ENCODE measurements around the gene DEDD.
"Not testable (repeated sequence)": the region's sequence is repeated elsewhere in the genome, so short reads cannot be mapped to it uniquely, and the experiment has no call there.

DEDD gene

GRCh38 chr1:161121834-161122233 lies 10.6 kb downstream of the DEDD start:
- no peak overlapping the region for H3K27ac Mint-ChIP-seq
- H3K36me3 Mint-ChIP-seq (ENCODE audit: low read depth): peaks cover 61% of the 10 kb centered on the region
- peaks cover 38% of the 10 kb centered on the region for H3K4me1 Mint-ChIP-seq
- H3K9me3 Mint-ChIP-seq: no peaks in the 10 kb centered on the region
- no peak overlapping the region for H3K4me3 Mint-ChIP-seq
- TF ChIP-seq, protein P1, sequence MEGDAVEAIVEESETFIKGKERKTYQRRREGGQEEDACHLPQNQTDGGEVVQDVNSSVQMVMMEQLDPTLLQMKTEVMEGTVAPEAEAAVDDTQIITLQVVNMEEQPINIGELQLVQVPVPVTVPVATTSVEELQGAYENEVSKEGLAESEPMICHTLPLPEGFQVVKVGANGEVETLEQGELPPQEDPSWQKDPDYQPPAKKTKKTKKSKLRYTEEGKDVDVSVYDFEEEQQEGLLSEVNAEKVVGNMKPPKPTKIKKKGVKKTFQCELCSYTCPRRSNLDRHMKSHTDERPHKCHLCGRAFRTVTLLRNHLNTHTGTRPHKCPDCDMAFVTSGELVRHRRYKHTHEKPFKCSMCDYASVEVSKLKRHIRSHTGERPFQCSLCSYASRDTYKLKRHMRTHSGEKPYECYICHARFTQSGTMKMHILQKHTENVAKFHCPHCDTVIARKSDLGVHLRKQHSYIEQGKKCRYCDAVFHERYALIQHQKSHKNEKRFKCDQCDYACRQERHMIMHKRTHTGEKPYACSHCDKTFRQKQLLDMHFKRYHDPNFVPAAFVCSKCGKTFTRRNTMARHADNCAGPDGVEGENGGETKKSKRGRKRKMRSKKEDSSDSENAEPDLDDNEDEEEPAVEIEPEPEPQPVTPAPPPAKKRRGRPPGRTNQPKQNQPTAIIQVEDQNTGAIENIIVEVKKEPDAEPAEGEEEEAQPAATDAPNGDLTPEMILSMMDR (IDR thresholded peaks at IDR 0.05; ENCODE audit: unreplicated experiment in 3 of 3): no peak
- H3K27me3 Mint-ChIP-seq (ENCODE audit: low read depth): no peaks in the 10 kb centered on the region

- peaks cover 55% of the 10 kb centered on the region for H3K36me3 Mint-ChIP-seq (ENCODE audit: low read depth)
- peak overlapping the region in 2 of 3 experiments; percentile 24 to 29 for H3K4me3 Mint-ChIP-seq
- no peaks in the 10 kb centered on the region for H3K9me3 Mint-ChIP-seq
- TF ChIP-seq, protein P1 (IDR thresholded peaks at IDR 0.05; ENCODE audit: unreplicated experiment in 3 of 3): no peak
- peaks cover 38% of the 10 kb centered on the region for H3K4me1 Mint-ChIP-seq
- H3K27me3 Mint-ChIP-seq (ENCODE audit: low read depth): no peaks in the 10 kb centered on the region
- peak overlapping the region in 1 of 3 experiments; percentile 76 for H3K27ac Mint-ChIP-seq
Observed at GRCh38 chr1:161121042-161121650, 11.3 kb downstream of the DEDD start.

DNA sequence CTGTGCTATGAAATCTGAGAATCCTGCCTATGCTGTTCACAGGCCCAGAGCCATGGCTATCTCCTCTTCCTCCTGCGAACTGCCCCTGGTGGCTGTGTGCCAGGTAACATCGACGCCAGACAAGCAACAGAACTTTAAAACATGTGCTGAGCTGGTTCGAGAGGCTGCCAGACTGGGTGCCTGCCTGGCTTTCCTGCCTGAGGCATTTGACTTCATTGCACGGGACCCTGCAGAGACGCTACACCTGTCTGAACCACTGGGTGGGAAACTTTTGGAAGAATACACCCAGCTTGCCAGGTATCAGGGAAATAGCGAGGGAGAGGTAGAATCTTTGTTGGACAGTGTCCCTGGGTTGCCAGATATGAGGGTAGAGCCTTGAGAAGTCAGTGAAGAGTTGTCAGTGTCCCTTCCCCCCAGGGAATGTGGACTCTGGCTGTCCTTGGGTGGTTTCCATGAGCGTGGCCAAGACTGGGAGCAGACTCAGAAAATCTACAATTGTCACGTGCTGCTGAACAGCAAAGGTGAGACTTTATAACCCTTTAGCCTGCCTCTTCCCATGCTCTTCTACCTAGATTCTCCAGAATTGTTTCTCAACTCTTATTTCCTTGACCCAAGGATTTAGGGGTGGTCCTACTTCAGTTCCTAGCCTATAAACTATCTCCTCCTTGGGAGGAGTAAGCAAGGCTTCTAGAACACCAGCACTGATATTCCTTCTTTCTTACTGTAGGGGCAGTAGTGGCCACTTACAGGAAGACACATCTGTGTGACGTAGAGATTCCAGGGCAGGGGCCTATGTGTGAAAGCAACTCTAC lies 13.2 kb downstream of the DEDD start:
- Mint-ChIP-seq H3K36me3 (ENCODE audit: low read depth) (peaks cover 45% of the 10 kb centered on the region), H3K4me1 (peaks cover 43% of the 10 kb centered on the region), H3K27me3 (ENCODE audit: low read depth) (no peaks in the 10 kb centered on the region), H3K27ac (peak overlapping the region; percentile 67 to 92 (median 83)), H3K4me3 (peak overlapping the region; percentile 95 to 98 (median 97)), H3K9me3 (no peaks in the 10 kb centered on the region)
- TF ChIP-seq, protein P1 (IDR thresholded peaks at IDR 0.05; ENCODE audit: unreplicated experiment in 3 of 3): peak; percentile 31 to 46 (median 40)

DNA sequence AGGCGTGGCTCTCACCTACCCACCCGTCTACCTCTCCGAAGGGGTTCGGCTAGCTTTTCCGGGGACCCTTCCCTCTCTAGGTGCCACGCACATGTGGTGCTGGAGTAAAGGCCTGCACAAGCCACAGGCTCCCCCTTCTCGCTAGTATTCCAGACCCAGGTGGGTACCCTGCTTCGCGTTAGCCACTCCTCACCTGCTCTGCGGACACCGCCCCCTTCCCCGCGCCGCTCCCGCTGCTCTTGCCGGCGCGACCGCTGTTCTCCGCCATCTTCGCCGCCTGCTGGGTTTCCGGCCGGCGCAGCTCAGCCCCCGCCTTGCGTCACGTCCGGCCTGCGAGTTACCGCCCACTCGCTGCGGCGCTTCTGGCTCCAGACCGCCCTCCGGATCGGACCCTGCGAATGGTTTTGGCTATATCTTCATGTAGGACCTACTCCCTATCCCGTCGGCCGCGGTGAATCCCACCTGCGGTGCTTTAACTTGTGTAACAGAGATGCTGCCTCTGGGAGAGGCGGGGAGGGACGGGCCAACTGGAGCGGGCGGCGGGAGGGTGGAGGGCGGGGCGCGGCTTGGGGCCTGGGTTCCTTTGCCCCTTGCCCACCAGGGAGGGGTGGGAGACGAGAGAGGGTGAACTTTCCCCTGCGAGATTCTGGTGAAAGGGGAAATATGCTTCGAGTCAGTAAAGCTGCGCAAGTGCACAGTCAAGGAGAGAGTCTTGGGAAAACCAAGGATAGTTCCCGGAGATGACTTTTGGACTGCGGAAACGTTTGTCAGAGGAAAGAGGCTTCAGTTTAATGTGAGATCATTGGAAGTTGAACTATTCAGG lies 14.5 kb downstream of the DEDD start, which contains the start of the genes NIT1 and PFDN2:
TSS of gene NIT1 (plus strand) at position 347 of the 823 bp plus-strand sequence. CDS start at position 419, 72 bp downstream.
TSS of gene PFDN2 (minus strand) at position 279 of the 823 bp plus-strand sequence. CDS start at position 268, 11 bp downstream.
- TF ChIP-seq, protein P1 (IDR thresholded peaks at IDR 0.05; ENCODE audit: unreplicated experiment in 3 of 3): no peak
- H3K27ac Mint-ChIP-seq: peak within 1 kb of the TSS; percentile 67 to 92 (median 83)
- H3K4me3 Mint-ChIP-seq: peak within 1 kb of the TSS; percentile 95 to 98 (median 97)
- H3K9me3 Mint-ChIP-seq: no peaks in the 10 kb centered on the region
- no peaks in the 10 kb centered on the region for H3K27me3 Mint-ChIP-seq (ENCODE audit: low read depth)
- H3K4me1 Mint-ChIP-seq: peaks cover 43% of the 10 kb centered on the region
- peaks cover 32% of the 10 kb centered on the region for H3K36me3 Mint-ChIP-seq (ENCODE audit: low read depth)

- not testable (repeated sequence) for H3K27me3 Mint-ChIP-seq (ENCODE audit: low read depth); H3K9me3 Mint-ChIP-seq
- H3K4me1 Mint-ChIP-seq: peaks cover 43% of the 10 kb centered on the region
Observed at GRCh38 chr1:161115961-161116360, 16.5 kb downstream of the DEDD start.

More at GRCh38 chr1:161115961-161116360, 16.5 kb downstream of the DEDD start:
- peak overlapping the region; percentile 95 to 98 (median 97) for H3K4me3 Mint-ChIP-seq
- peaks cover 14% of the 10 kb centered on the region for H3K36me3 Mint-ChIP-seq (ENCODE audit: low read depth)
- not testable (repeated sequence) for H3K27ac Mint-ChIP-seq

Data from nephron (organoid).